Aorta (tissue), 5 donors: Measurements from ENCODE around the gene SURF4. TPM values are rescaled to one million over a fixed set of nuclear protein-coding genes. Genes with fewer than 3 reads are reported as not detected.

Experiments
- ATAC-seq: fragments of 200-7000 bp; cut with Tn5 transposase; one replicate; pipeline ENCODE4 v1.9.1; 2022; ENCODE audit warnings: moderate library complexity; ENCODE audit not compliant: low FRiP score
- DNase-seq, 2 donors: peaks; one replicate each; pipeline ENCODE4 v3.0.0-alpha.2; 2020
- H3K27ac ChIP-seq, 2 donors: one replicate each; pipeline ENCODE4 v1.5.1; 2013; ENCODE audit warnings: low read length in 2 of 2, mild to moderate bottlenecking in 2 of 2, moderate library complexity in 2 of 2, control low read depth in 1 of 2, inconsistent platforms in 1 of 2, low read depth in 1 of 2
- H3K27me3 ChIP-seq, 2 donors: one replicate each; pipeline ENCODE4 v1.6.1; 2013; ENCODE audit warnings: control low read depth in 1 of 2, low read length in 1 of 2, mild to moderate bottlenecking in 1 of 2, moderate library complexity in 1 of 2; ENCODE audit not compliant: insufficient read depth in 2 of 2, control insufficient read depth in 1 of 2
- H3K36me3 ChIP-seq, 2 donors: one replicate each; pipeline ENCODE4 v1.6.1; 2013; ENCODE audit warnings: control low read depth in 1 of 2, low read length in 1 of 2, mild to moderate bottlenecking in 1 of 2; ENCODE audit not compliant: insufficient read depth in 2 of 2, control insufficient read depth in 1 of 2
- H3K4me1 ChIP-seq, 2 donors: one replicate each; pipeline ENCODE4 v1.6.1; 2013; ENCODE audit warnings: low read length in 2 of 2, control low read depth in 1 of 2, mild to moderate bottlenecking in 1 of 2, moderate library complexity in 1 of 2; ENCODE audit not compliant: insufficient read depth in 2 of 2, control insufficient read depth in 1 of 2
- H3K4me3 ChIP-seq, 2 donors: one replicate each; pipeline ENCODE4 v1.5.1; 2013; ENCODE audit warnings: low read length in 2 of 2, control low read depth in 1 of 2, mild to moderate bottlenecking in 1 of 2
- H3K9me3 ChIP-seq: one replicate; pipeline ENCODE4 v1.6.1; 2013; ENCODE audit warnings: mild to moderate bottlenecking, low read length; ENCODE audit not compliant: control insufficient read depth
- WGBS, 2 donors: extraction: QIAGEN DNeasy Blood & Tissue Kit; methylation state at CpG; one replicate each; pipeline ENCODE4 v1.1.7; 2013; 5-methylcytosine and 5-hydroxymethylcytosine counted together
- intact Hi-C, 2 donors: fragments of 100-400 bp; cut with DNase I; formaldehyde crosslinking; loops; one replicate each; pipeline versions ENCODE4 v1.14.2 to v1.15.0; 2022
- polyA plus RNA-seq, 2 donors: library from polyadenylated mRNA; stranded (reverse); fragments of 200-250 nt; gene quantifications; one replicate each; pipeline ENCODE4 v1.2.3, GENCODE V29; 2013
- total RNA-seq, 2 donors: library from RNA; stranded (reverse); fragmentation: NEBNext Ultra II Directional; extraction: Animal tissue kit (Norgen Biotek cat#: 25700); gene quantifications; one replicate each; pipeline ENCODE4 v1.2.1, GENCODE V29; 2021
- donor health status: healthy with polysubstance abuse.
- donor health status: Bipolar disorder and iron deficiency.
- donor health status: DM: no; HTN: no; CAD: no.
- donor health status: DM: no; HTN: no; CAD: no.
- donor health status: DM: yes; HTN: yes; CAD: no.

Gene SURF4
- total and polyA plus RNA-seq, 4 donors, result 42.3 to 123 (median 92.7) TPM

- no peaks in the 10 kb centered on the region for H3K9me3 ChIP-seq
- ATAC-seq (peak; percentile 94), DNase-seq (peak; percentile 96 to 97)
- no peaks in the 10 kb centered on the region for H3K27me3 ChIP-seq
- peak within 1 kb of the TSS; percentile 25 to 79 for H3K27ac ChIP-seq
- 0 to 1% methylated on average over 64 of the region's 64 CpGs for WGBS, 2 donors
- intact Hi-C loops, result loop anchor here in 1 of 2 donors (10.0 kb wide), 1 partner anchor 667 kb away; no protein-coding TSS in a partner anchor
- H3K4me3 ChIP-seq, result peak within 1 kb of the TSS; percentile 85 to 93
- H3K36me3 ChIP-seq, result peaks cover 0 to 7% of the 10 kb centered on the region in 2 donors
- peaks cover 0 to 3% of the 10 kb centered on the region in 2 donors for H3K4me1 ChIP-seq
These were observed 27.7 kb downstream of the SURF4 start, which contains the start of the genes MED22 and RPL7A for GRCh38 chr9:133347985-133348717. TSS of gene MED22 (minus strand) at chr9:133348131. CDS start at chr9:133346662, 1,469 bp downstream. TSS of gene RPL7A (plus strand) at chr9:133348218. CDS start at chr9:133348244, 26 bp downstream.

- 0 to 1% methylated on average over 29 to 41 of the region's 41 CpGs for WGBS, 2 donors
- intact Hi-C loops, result loop anchor here in 1 of 2 donors (10.0 kb wide), 1 partner anchor 667 kb away; no protein-coding TSS in a partner anchor
- ATAC-seq (peak; percentile 78), DNase-seq (peak in 1 of 2 donors; percentile 62)
- H3K4me1 ChIP-seq, result peaks cover 0 to 3% of the 10 kb centered on the region in 2 donors
- peak overlapping the region; percentile 85 to 93 for H3K4me3 ChIP-seq
- no peaks in the 10 kb centered on the region for H3K27me3 ChIP-seq
- peaks cover 0 to 7% of the 10 kb centered on the region in 2 donors for H3K36me3 ChIP-seq
- H3K27ac ChIP-seq, result peak overlapping the region in 1 of 2 donors; percentile 55
- H3K9me3 ChIP-seq, result no peaks in the 10 kb centered on the region
These were observed 28.3 kb downstream of the SURF4 start for GRCh38 chr9:133347515-133347984.

- Histone ChIP-seq H3K27ac (no peak overlapping the region), H3K36me3 (peaks cover 0 to 3% of the 10 kb centered on the region in 2 donors), H3K27me3 (no peaks in the 10 kb centered on the region), H3K4me1 (peaks cover 0 to 3% of the 10 kb centered on the region in 2 donors), H3K4me3 (no peak overlapping the region), H3K9me3 (no peaks in the 10 kb centered on the region)
- WGBS, 2 donors, result 61 to 66% methylated on average over 15 of the region's 15 CpGs
- intact Hi-C loops, result loop anchor here in 1 of 2 donors (10.0 kb wide), 1 partner anchor 669 kb away; no protein-coding TSS in a partner anchor
- ATAC-seq (no peak), DNase-seq (no peak)
These were observed 29.7 kb downstream of the SURF4 start for GRCh38 chr9:133346021-133346785.

GRCh38 chr9:133345596-133345995 lies 30.3 kb downstream of the SURF4 start:
- Histone ChIP-seq H3K9me3 (no peaks in the 10 kb centered on the region), H3K4me3 (no peak overlapping the region), H3K27me3 (no peaks in the 10 kb centered on the region), H3K4me1 (peaks cover 0 to 3% of the 10 kb centered on the region in 2 donors), H3K27ac (no peak overlapping the region), H3K36me3 (peaks cover 0 to 3% of the 10 kb centered on the region in 2 donors)
- intact Hi-C loops, result loop anchor here in 1 of 2 donors (10.0 kb wide), 1 partner anchor 669 kb away; no protein-coding TSS in a partner anchor
- ATAC-seq, result no peak
- no peak for DNase-seq
- 91 to 92% methylated on average over 6 of the region's 6 CpGs for WGBS, 2 donors

GRCh38 chr9:133344979-133345378 lies 30.9 kb downstream of the SURF4 start:
- WGBS, 2 donors, result 92 to 94% methylated on average over 12 of the region's 12 CpGs
- no peak for DNase-seq
- Histone ChIP-seq H3K36me3 (no peaks in the 10 kb centered on the region), H3K27me3 (no peaks in the 10 kb centered on the region), H3K4me3 (no peak overlapping the region), H3K4me1 (peaks cover 0 to 3% of the 10 kb centered on the region in 2 donors), H3K9me3 (no peaks in the 10 kb centered on the region), H3K27ac (no peak overlapping the region)
- no peak for ATAC-seq
- intact Hi-C loops, result loop anchor here in 1 of 2 donors (10.0 kb wide), 1 partner anchor 670 kb away; no protein-coding TSS in a partner anchor

GRCh38 chr9:133344071-133344470 lies 31.8 kb downstream of the SURF4 start:
- WGBS, 2 donors, result 91 to 92% methylated on average over 19 of the region's 19 CpGs
- ATAC-seq (no peak), DNase-seq (no peak)
- H3K4me3 ChIP-seq, result no peak overlapping the region
- H3K9me3 ChIP-seq, result no peaks in the 10 kb centered on the region
- peaks cover 0 to 3% of the 10 kb centered on the region in 2 donors for H3K4me1 ChIP-seq
- no peaks in the 10 kb centered on the region for H3K36me3 ChIP-seq
- no peaks in the 10 kb centered on the region for H3K27me3 ChIP-seq
- intact Hi-C loops, result loop anchor here in 1 of 2 donors (10.0 kb wide), 1 partner anchor 671 kb away; no protein-coding TSS in a partner anchor
- H3K27ac ChIP-seq, result no peak overlapping the region

GRCh38 chr9:133342570-133342969 lies 33.3 kb downstream of the SURF4 start:
- H3K36me3 ChIP-seq, result no peaks in the 10 kb centered on the region
- no peaks in the 10 kb centered on the region for H3K9me3 ChIP-seq
- 76 to 78% methylated on average over 9 to 11 of the region's 11 CpGs for WGBS, 2 donors
- H3K4me3 ChIP-seq, result no peak overlapping the region
- ATAC-seq (no peak), DNase-seq (no peak)
- peaks cover 0 to 3% of the 10 kb centered on the region in 2 donors for H3K4me1 ChIP-seq
- no peak overlapping the region for H3K27ac ChIP-seq
- intact Hi-C loops, result loop anchor here in 1 of 2 donors (10.0 kb wide), 1 partner anchor 672 kb away; no protein-coding TSS in a partner anchor
- no peaks in the 10 kb centered on the region for H3K27me3 ChIP-seq

- no peaks in the 10 kb centered on the region for H3K27me3 ChIP-seq
- H3K4me1 ChIP-seq, result peaks cover 0 to 3% of the 10 kb centered on the region in 2 donors
- DNase-seq, result no peak
- H3K36me3 ChIP-seq, result no peaks in the 10 kb centered on the region
- ATAC-seq, result peak; percentile 2
- H3K27ac ChIP-seq, result no peak overlapping the region
- WGBS, 2 donors, result 71 to 79% methylated on average over 12 of the region's 12 CpGs
- intact Hi-C loops, result loop anchor here in 1 of 2 donors (10.0 kb wide), 1 partner anchor 673 kb away; no protein-coding TSS in a partner anchor
- no peak overlapping the region for H3K4me3 ChIP-seq
- no peaks in the 10 kb centered on the region for H3K9me3 ChIP-seq
These were observed 33.8 kb downstream of the SURF4 start for GRCh38 chr9:133342069-133342406.
